ENCODE data around the gene ADAD2.

ADAD2 gene

GRCh38 chr16:84246679-84247077, 55.7 kb downstream of the ADAD2 start:
- no peak for DNase-seq (ENCODE audit: low read depth)
